HepG2 (cell line): ENCODE results near the gene ZNF764. TPM values are rescaled to one million over a fixed set of nuclear protein-coding genes. Genes with fewer than 3 reads are reported as not detected.

Experiments used
- DR1 ChIP-seq: sonication (generic); formaldehyde crosslinking; IDR thresholded peaks from 2 replicates; pipeline ENCODE4 v1.8.0; 2021; ENCODE audit warnings: mild to moderate bottlenecking, missing genetic modification reagents, inconsistent platforms
- FOSL2 ChIP-seq: sonication (generic); formaldehyde crosslinking; IDR thresholded peaks from 2 replicates; pipeline ENCODE4 v1.4.0; 2020; ENCODE audit warnings: missing genetic modification reagents
- FOXA3 ChIP-seq: IDR thresholded peaks from 2 replicates; pipeline ENCODE4 v1.6.1; 2016; ENCODE audit warnings: missing genetic modification reagents, missing compliant biosample characterization
- GZF1 ChIP-seq: sonication (generic); formaldehyde crosslinking; IDR thresholded peaks from 2 replicates; pipeline ENCODE4 v1.5.1; 2020; ENCODE audit warnings: mild to moderate bottlenecking, missing genetic modification reagents
- IKZF4 ChIP-seq: sonication (generic); formaldehyde crosslinking; IDR thresholded peaks from 2 replicates; pipeline ENCODE4 v1.5.1; 2020; ENCODE audit warnings: borderline replicate concordance, mild to moderate bottlenecking, low read depth, missing genetic modification reagents; ENCODE audit errors: not compliant biosample characterization
- MAFK ChIP-seq, 2 experiments: IDR thresholded peaks in 1 of 2; conservative IDR thresholded peaks in 1 of 2; 2 replicates each; pipeline ENCODE4 v1.6.1; 2011; ENCODE audit warnings: improper control_type of control experiment in 2 of 2, low read length in 2 of 2
- MXI1 ChIP-seq: IDR thresholded peaks from 3 replicates; pipeline ENCODE4 v1.6.1; 2012; ENCODE audit warnings: low read depth, low read length, inconsistent platforms, borderline replicate concordance
- REL ChIP-seq: sonication (generic); formaldehyde crosslinking; conservative IDR thresholded peaks from 2 replicates; pipeline ENCODE4 v1.8.0; 2022; ENCODE audit warnings: mild to moderate bottlenecking, missing genetic modification reagents, moderate library complexity
- TRIM24 ChIP-seq: sonication (generic); formaldehyde crosslinking; IDR thresholded peaks from 2 replicates; pipeline ENCODE4 v1.8.0; 2022; ENCODE audit warnings: mild to moderate bottlenecking, missing genetic modification reagents
- ZFP41 ChIP-seq: sonication (generic); formaldehyde crosslinking; IDR thresholded peaks from 2 replicates; pipeline ENCODE4 v1.4.0; 2020; ENCODE audit warnings: mild to moderate bottlenecking, missing genetic modification reagents, borderline replicate concordance
- ZNF3 ChIP-seq: IDR thresholded peaks from 2 replicates; pipeline ENCODE4 v1.7.0; 2017; ENCODE audit warnings: inconsistent platforms
- ZNF563 ChIP-seq: sonication (generic); formaldehyde crosslinking; IDR thresholded peaks from 2 replicates; pipeline ENCODE4 v1.8.0; 2022; ENCODE audit warnings: mild to moderate bottlenecking, moderate library complexity, missing genetic modification reagents
- ZNF570 ChIP-seq: sonication (generic); formaldehyde crosslinking; IDR thresholded peaks from 2 replicates; pipeline ENCODE4 v1.4.0; 2020; ENCODE audit warnings: mild to moderate bottlenecking, missing genetic modification reagents, borderline replicate concordance
- ZNF629 ChIP-seq: sonication (generic); formaldehyde crosslinking; conservative IDR thresholded peaks from 2 replicates; pipeline ENCODE4 v1.5.0; 2020; ENCODE audit warnings: missing genetic modification reagents
- polyA plus RNA-seq, 8 experiments: library from polyadenylated mRNA; depleted of rRNA in 3 of 8; stranded (reverse) in 7 of 8; unstranded in 1 of 8; fragments of >200 nt; fragmentation: Illumina TruSeq in 4 of 8; extraction: Trizol in 4 of 8; gene quantifications; 2 replicates each; pipeline versions ENCODE4 v1.2.1 to v1.2.3, GENCODE V29; 2011 to 2016; ENCODE audit warnings: low read depth in 4 of 8, missing spikeins in 1 of 8, mixed read lengths in 1 of 8; ENCODE audit not compliant: insufficient read depth in 1 of 8
- total RNA-seq, 5 experiments: library from RNA; depleted of rRNA; stranded (reverse); fragments of >200 nt; fragmentation: Illumina TruSeq; extraction: Trizol; gene quantifications; 2 replicates each; pipeline ENCODE4 v1.2.3, GENCODE V29; 2016; ENCODE audit warnings: low read depth in 1 of 5
- TF ChIP-seq, protein P1 (sequence below): sonication (generic); formaldehyde crosslinking; IDR thresholded peaks from 2 replicates; pipeline ENCODE4 v1.8.1; 2022; ENCODE audit warnings: low read depth, mild to moderate bottlenecking, missing genetic modification reagents
- TF ChIP-seq, protein P2 (sequence below): sonication (generic); formaldehyde crosslinking; IDR thresholded peaks from 2 replicates; pipeline ENCODE4 v1.5.0; 2020; ENCODE audit warnings: mild to moderate bottlenecking, missing genetic modification reagents
- TF ChIP-seq, protein P3 (sequence below): sonication (generic); formaldehyde crosslinking; IDR thresholded peaks from 2 replicates; pipeline ENCODE4 v1.4.0; 2020; ENCODE audit warnings: mild to moderate bottlenecking, low read depth, missing genetic modification reagents
- TF ChIP-seq, protein P4 (sequence below): sonication (generic); formaldehyde crosslinking; IDR thresholded peaks from 2 replicates; pipeline ENCODE4 v1.9.0; 2022; ENCODE audit warnings: missing genetic modification reagents, mild to moderate bottlenecking, borderline replicate concordance
- TF ChIP-seq, protein P5 (sequence below): sonication (generic); formaldehyde crosslinking; IDR thresholded peaks from 2 replicates; pipeline ENCODE4 v1.5.1; 2020; ENCODE audit warnings: mild to moderate bottlenecking, missing genetic modification reagents, borderline replicate concordance

Gene ZNF764
- total and polyA plus RNA-seq, 2 of the 13 experiments (the other 11 are each of a cell fraction or from before 2014, with no cell fraction given), result 4.1 to 9.1 TPM

DNA sequence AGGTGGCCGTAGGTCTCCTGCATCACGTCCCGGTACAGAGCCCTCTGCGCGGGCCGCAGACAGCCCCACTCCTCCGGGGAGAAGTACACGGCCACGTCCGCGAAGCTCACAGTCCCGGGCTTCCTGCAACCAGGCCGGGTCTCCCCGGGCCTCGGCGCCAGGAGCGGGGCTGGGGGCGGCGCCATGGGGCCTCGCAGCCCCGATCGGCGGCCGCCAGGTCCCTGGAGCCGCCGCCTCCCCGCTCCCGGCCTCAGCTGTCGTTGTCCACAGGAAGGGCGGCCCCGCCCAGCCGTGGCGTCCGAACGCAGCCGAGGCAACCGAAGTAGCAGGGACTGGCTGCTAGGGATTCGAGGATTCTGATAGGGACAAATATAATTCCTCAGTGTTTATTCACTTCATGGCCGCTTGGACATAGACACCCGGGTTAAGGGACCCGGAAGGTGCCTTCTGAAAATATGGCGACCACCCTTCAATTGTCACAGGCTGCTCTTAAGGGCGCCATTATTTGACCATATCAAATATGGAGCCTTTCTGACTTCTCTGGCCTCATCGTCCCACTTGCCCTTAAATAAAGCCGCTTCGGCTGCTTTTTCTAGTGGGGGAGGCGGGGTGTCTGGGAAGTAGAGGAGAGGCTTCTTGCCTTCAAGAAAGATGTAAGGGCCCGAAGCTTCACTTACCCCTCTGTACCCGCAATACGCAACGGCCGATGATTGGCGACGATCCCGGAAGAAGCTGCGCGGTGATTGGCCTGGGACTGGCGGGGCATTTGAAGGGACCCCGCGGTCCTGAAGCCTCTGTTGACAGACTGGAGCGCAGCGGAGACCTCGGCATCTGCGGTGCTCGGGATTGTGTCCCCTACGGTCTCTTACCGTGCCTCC lies 13.5 kb upstream of the ZNF764 start, which contains the start of gene ZNF688 (continued):
- TF ChIP-seq, protein P1, sequence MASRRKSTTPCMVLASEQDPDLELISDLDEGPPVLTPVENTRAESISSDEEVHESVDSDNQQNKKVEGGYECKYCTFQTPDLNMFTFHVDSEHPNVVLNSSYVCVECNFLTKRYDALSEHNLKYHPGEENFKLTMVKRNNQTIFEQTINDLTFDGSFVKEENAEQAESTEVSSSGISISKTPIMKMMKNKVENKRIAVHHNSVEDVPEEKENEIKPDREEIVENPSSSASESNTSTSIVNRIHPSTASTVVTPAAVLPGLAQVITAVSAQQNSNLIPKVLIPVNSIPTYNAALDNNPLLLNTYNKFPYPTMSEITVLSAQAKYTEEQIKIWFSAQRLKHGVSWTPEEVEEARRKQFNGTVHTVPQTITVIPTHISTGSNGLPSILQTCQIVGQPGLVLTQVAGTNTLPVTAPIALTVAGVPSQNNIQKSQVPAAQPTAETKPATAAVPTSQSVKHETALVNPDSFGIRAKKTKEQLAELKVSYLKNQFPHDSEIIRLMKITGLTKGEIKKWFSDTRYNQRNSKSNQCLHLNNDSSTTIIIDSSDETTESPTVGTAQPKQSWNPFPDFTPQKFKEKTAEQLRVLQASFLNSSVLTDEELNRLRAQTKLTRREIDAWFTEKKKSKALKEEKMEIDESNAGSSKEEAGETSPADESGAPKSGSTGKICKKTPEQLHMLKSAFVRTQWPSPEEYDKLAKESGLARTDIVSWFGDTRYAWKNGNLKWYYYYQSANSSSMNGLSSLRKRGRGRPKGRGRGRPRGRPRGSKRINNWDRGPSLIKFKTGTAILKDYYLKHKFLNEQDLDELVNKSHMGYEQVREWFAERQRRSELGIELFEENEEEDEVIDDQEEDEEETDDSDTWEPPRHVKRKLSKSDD (CRISPR knock-in tag), result no peak
- TF ChIP-seq, protein P2, sequence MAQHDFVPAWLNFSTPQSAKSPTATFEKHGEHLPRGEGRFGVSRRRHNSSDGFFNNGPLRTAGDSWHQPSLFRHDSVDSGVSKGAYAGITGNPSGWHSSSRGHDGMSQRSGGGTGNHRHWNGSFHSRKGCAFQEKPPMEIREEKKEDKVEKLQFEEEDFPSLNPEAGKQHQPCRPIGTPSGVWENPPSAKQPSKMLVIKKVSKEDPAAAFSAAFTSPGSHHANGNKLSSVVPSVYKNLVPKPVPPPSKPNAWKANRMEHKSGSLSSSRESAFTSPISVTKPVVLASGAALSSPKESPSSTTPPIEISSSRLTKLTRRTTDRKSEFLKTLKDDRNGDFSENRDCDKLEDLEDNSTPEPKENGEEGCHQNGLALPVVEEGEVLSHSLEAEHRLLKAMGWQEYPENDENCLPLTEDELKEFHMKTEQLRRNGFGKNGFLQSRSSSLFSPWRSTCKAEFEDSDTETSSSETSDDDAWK, result no peak
- peak; percentile 19 for TF ChIP-seq FOSL2 (CRISPR knock-in tag)
- no peak for TF ChIP-seq TRIM24 (CRISPR knock-in tag)
- no peak for TF ChIP-seq ZNF629 (CRISPR knock-in tag)
- no peak for TF ChIP-seq MAFK (conservative IDR thresholded peaks at IDR 0.05 in 1 of 2, IDR thresholded peaks at IDR 0.05 in 1 of 2; ENCODE audit: low read length in 2 of 2)
- TF ChIP-seq FOXA3 (CRISPR knock-in tag), result peak; percentile 54
- TF ChIP-seq, protein P3, sequence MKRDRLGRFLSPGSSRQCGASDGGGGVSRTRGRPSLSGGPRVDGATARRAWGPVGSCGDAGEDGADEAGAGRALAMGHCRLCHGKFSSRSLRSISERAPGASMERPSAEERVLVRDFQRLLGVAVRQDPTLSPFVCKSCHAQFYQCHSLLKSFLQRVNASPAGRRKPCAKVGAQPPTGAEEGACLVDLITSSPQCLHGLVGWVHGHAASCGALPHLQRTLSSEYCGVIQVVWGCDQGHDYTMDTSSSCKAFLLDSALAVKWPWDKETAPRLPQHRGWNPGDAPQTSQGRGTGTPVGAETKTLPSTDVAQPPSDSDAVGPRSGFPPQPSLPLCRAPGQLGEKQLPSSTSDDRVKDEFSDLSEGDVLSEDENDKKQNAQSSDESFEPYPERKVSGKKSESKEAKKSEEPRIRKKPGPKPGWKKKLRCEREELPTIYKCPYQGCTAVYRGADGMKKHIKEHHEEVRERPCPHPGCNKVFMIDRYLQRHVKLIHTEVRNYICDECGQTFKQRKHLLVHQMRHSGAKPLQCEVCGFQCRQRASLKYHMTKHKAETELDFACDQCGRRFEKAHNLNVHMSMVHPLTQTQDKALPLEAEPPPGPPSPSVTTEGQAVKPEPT, result peak; percentile 26; the same call in 1 of the 2 replicates
- no peak for TF ChIP-seq ZNF3
- TF ChIP-seq, protein P4, sequence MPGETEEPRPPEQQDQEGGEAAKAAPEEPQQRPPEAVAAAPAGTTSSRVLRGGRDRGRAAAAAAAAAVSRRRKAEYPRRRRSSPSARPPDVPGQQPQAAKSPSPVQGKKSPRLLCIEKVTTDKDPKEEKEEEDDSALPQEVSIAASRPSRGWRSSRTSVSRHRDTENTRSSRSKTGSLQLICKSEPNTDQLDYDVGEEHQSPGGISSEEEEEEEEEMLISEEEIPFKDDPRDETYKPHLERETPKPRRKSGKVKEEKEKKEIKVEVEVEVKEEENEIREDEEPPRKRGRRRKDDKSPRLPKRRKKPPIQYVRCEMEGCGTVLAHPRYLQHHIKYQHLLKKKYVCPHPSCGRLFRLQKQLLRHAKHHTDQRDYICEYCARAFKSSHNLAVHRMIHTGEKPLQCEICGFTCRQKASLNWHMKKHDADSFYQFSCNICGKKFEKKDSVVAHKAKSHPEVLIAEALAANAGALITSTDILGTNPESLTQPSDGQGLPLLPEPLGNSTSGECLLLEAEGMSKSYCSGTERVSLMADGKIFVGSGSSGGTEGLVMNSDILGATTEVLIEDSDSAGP (CRISPR knock-in tag), result peak; percentile 78; the same call in 1 of the 2 replicates
- peak; percentile 7 for TF ChIP-seq IKZF4
- TF ChIP-seq, protein P5, sequence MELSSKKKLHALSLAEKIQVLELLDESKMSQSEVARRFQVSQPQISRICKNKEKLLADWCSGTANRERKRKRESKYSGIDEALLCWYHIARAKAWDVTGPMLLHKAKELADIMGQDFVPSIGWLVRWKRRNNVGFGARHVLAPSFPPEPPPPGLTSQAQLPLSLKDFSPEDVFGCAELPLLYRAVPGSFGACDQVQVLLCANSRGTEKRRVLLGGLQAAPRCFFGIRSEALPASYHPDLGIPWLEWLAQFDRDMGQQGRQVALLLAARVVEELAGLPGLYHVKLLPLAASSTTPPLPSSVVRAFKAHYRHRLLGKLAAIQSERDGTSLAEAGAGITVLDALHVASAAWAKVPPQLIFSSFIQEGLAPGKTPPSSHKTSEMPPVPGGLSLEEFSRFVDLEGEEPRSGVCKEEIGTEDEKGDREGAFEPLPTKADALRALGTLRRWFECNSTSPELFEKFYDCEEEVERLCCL (CRISPR knock-in tag), result no peak
- no peak; the same call in 1 of the 2 replicates for TF ChIP-seq REL
- TF ChIP-seq DR1 (CRISPR knock-in tag), result peak; percentile 53; the same call in 1 of the 2 replicates
- no peak; the same call in 1 of the 2 replicates for TF ChIP-seq ZNF563 (CRISPR knock-in tag)
- TF ChIP-seq ZNF570, result no peak
- no peak; the same call in 1 of the 2 replicates for TF ChIP-seq GZF1 (CRISPR knock-in tag)
- no peak; the same call in 1 of the 2 replicates for TF ChIP-seq ZFP41 (CRISPR knock-in tag)
- TF ChIP-seq MXI1, result peak; percentile 99
